ENCODE results near the gene JAG2.

The JAG2 gene

DNA sequence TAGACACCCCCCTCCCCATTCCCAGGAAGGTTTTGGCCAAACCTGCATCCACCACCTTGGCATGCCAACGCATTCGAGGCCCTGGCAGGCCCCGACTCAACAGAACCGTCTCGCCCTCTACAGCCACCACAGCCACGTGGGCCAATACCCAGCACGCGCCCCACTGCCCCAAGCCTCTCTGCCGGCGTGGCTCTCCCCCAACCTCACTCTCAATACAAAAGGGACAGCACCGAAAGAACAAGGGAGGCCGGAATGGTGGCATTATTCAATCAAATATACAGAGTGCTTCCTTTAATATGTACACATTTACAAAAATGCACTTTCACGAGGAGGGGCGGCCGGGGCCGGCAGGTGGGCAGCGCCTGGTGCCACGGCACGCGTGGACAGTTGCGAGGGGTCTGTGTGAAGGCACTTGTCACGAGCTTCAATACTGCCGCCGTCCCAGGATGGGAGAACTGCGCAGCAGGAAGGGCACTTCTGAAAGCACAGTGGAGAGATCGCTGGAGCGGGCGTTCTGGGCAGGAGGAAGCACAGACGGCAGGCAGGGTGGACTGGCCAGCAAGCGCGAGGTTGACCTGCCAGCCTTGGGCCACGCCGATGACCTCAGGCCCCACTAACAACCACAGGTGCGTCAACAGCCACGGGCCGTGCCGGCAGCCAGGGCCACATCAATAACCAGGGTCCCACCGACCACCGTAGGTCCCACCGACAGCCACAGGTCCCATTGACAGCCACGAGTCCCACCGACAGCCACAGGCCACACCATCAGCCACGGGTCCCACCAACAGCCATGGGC, 26.9 kb downstream of the JAG2 start:
- H3K27me3 ChIP-seq (ENCODE audit: control insufficient read depth, insufficient read depth, low read length), result no peaks in the 10 kb centered on the region
- H3K9me3 ChIP-seq (ENCODE audit: control insufficient read depth, insufficient read depth, low read length), result no peaks in the 10 kb centered on the region; the same call in 1 of the 2 replicates
- no peaks in the 10 kb centered on the region for H3K36me3 ChIP-seq (ENCODE audit: control insufficient read depth, insufficient read depth, low read length)
- H3K4me3 ChIP-seq (ENCODE audit: low read depth, low read length), result no peak overlapping the region
- H3K27ac ChIP-seq (ENCODE audit: low read depth, low read length), result no peak overlapping the region
- H3K9ac ChIP-seq (ENCODE audit: low read depth, low read length), result no peak overlapping the region
- H3K4me1 ChIP-seq (ENCODE audit: control insufficient read depth, insufficient read depth, low read length), result no peaks in the 10 kb centered on the region

DNA sequence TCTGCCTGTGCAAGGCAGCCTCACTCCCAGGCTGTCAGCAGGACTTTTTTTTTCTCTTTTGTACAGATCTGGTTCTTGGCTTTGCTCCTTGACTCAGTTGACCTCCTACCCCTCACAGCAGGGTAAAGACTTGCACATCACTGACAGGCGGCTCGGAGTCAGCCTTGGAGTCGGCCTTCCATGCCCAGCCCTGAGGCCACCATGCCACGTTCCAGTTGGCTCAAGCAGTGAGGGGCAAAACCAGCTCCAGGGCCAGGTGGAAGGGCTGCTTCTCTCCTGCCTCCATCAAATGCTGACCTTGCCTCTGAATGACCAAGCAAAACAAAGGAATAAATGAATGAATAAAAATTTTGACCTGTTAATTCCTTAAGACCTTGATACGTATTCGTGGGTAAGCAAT, 27.6 kb downstream of the JAG2 start:
- Histone ChIP-seq H3K9ac (ENCODE audit: low read depth, low read length) (no peak overlapping the region), H3K36me3 (ENCODE audit: control insufficient read depth, insufficient read depth, low read length) (no peaks in the 10 kb centered on the region), H3K27me3 (ENCODE audit: control insufficient read depth, insufficient read depth, low read length) (no peaks in the 10 kb centered on the region), H3K4me1 (ENCODE audit: control insufficient read depth, insufficient read depth, low read length) (no peaks in the 10 kb centered on the region), H3K4me3 (ENCODE audit: low read depth, low read length) (no peak overlapping the region), H3K27ac (ENCODE audit: low read depth, low read length) (no peak overlapping the region), H3K9me3 (ENCODE audit: control insufficient read depth, insufficient read depth, low read length) (no peaks in the 10 kb centered on the region; the same call in 1 of the 2 replicates)

DNA sequence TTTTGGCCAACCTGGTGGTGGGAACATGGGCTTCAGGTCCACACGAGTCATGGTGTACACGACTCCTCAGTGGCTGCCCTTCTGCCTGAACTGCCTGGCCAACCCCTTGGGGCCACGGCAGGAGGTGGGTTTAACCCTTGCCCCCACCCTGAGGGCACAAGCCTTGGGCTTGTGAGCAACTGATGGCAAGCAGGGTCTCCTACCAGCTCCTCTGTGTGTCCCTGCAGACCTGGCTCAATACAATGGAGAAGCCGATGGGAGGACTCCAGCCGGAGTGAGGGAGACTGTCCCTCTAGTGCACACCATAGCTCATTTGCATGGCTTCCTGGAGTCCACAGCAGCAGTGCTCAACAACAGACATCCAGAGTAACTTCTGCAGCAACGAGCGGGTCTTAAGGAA, 28.0 kb downstream of the JAG2 start:
- no peak overlapping the region for H3K4me3 ChIP-seq (ENCODE audit: low read depth, low read length)
- H3K36me3 ChIP-seq (ENCODE audit: control insufficient read depth, insufficient read depth, low read length), result no peaks in the 10 kb centered on the region
- no peak overlapping the region for H3K27ac ChIP-seq (ENCODE audit: low read depth, low read length)
- H3K27me3 ChIP-seq (ENCODE audit: control insufficient read depth, insufficient read depth, low read length), result no peaks in the 10 kb centered on the region
- no peaks in the 10 kb centered on the region; the same call in 1 of the 2 replicates for H3K9me3 ChIP-seq (ENCODE audit: control insufficient read depth, insufficient read depth, low read length)
- H3K4me1 ChIP-seq (ENCODE audit: control insufficient read depth, insufficient read depth, low read length), result no peaks in the 10 kb centered on the region
- no peak overlapping the region for H3K9ac ChIP-seq (ENCODE audit: low read depth, low read length)

DNA sequence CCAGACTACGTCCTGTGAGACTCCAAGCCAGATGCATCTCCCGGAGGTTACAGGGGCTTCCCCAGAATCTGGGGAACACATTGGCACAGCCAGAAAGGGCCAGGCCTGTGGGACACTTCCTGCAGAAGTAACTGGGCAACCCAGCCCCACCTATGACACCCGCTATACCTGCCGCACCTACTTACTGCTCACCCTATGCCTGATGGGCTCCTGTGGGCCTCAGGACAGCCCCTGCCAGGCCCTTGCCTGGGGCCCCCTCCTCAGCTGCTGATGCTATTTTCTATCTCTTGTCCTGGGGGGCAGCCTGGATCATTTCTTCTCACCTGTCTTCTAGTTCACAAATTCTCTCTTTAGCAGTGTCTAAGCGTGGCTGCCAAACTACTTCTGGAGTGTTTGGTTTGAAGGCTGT, 28.7 kb downstream of the JAG2 start:
- Histone ChIP-seq H3K9me3 (ENCODE audit: control insufficient read depth, insufficient read depth, low read length) (no peaks in the 10 kb centered on the region; the same call in 1 of the 2 replicates), H3K36me3 (ENCODE audit: control insufficient read depth, insufficient read depth, low read length) (no peaks in the 10 kb centered on the region), H3K4me3 (ENCODE audit: low read depth, low read length) (no peak overlapping the region), H3K4me1 (ENCODE audit: control insufficient read depth, insufficient read depth, low read length) (no peaks in the 10 kb centered on the region), H3K9ac (ENCODE audit: low read depth, low read length) (no peak overlapping the region), H3K27ac (ENCODE audit: low read depth, low read length) (no peak overlapping the region), H3K27me3 (ENCODE audit: control insufficient read depth, insufficient read depth, low read length) (no peaks in the 10 kb centered on the region)

DNA sequence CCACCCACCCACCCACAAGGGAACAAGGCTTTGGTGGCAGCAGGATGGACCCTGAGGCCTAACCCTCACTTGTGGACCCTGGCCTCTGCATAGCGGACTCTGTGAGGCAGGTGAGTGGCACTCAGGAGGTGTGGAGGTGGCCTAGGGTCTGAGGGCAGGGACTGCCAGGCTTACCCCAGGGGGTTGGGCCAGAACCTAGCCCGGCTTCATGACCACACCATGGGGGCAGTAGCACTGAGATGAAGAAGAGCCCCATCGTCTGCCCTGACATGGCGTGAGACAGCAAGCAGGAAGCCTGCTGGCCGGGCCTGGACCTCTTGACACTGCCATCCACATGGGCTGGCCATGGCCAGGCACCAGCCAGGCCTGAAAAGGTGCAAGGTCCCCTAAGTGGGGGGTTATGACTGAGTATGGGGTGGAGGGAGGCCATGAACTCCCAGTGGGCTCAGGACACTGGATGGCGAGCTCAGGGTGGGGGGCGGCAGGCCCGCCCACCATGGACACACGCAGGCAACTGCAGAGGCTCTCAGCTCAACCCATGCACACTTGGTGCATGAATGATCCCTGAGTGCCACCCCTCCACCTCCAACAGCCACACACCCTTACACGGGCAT, 29.3 kb downstream of the JAG2 start:
- H3K27me3 ChIP-seq (ENCODE audit: control insufficient read depth, insufficient read depth, low read length), result no peaks in the 10 kb centered on the region
- no peak overlapping the region for H3K27ac ChIP-seq (ENCODE audit: low read depth, low read length)
- H3K9me3 ChIP-seq (ENCODE audit: control insufficient read depth, insufficient read depth, low read length), result no peaks in the 10 kb centered on the region; the same call in 1 of the 2 replicates
- H3K4me1 ChIP-seq (ENCODE audit: control insufficient read depth, insufficient read depth, low read length), result no peaks in the 10 kb centered on the region
- no peak overlapping the region for H3K4me3 ChIP-seq (ENCODE audit: low read depth, low read length)
- H3K9ac ChIP-seq (ENCODE audit: low read depth, low read length), result no peak overlapping the region
- no peaks in the 10 kb centered on the region for H3K36me3 ChIP-seq (ENCODE audit: control insufficient read depth, insufficient read depth, low read length)

DNA sequence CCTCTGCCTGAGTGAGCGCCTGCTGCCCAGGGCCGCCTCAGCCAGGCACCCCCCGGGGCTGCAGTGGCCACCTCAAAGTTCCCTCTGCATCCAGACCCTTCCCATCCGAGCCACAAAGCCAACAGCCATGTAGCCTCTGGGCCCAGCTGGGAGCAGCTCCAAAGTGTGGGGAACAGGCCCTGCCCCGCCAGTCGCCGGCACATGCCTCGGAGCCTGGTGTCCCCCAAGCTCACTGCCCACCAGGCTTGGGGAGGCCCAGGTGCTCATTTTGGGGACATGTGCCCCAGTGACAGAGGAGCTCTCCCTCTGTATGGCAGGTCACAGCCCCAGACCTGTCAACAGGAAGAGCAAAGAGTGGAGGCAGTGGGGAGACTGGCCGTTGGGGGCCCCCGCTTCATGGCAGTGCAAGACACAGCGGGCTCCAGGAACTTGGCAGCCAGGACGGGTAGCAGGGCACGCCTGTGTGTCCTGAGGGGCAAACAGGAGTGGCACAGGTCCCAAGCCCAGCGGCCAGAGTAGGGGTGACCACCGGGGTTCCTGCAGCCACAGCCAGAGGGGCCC, 29.9 kb downstream of the JAG2 start:
- no peak overlapping the region for H3K4me3 ChIP-seq (ENCODE audit: low read depth, low read length)
- H3K27me3 ChIP-seq (ENCODE audit: control insufficient read depth, insufficient read depth, low read length), result no peaks in the 10 kb centered on the region
- H3K36me3 ChIP-seq (ENCODE audit: control insufficient read depth, insufficient read depth, low read length), result no peaks in the 10 kb centered on the region
- no peaks in the 10 kb centered on the region for H3K4me1 ChIP-seq (ENCODE audit: control insufficient read depth, insufficient read depth, low read length)
- H3K27ac ChIP-seq (ENCODE audit: low read depth, low read length), result no peak overlapping the region
- H3K9ac ChIP-seq (ENCODE audit: low read depth, low read length), result no peak overlapping the region
- H3K9me3 ChIP-seq (ENCODE audit: control insufficient read depth, insufficient read depth, low read length), result no peaks in the 10 kb centered on the region; the same call in 1 of the 2 replicates

DNA sequence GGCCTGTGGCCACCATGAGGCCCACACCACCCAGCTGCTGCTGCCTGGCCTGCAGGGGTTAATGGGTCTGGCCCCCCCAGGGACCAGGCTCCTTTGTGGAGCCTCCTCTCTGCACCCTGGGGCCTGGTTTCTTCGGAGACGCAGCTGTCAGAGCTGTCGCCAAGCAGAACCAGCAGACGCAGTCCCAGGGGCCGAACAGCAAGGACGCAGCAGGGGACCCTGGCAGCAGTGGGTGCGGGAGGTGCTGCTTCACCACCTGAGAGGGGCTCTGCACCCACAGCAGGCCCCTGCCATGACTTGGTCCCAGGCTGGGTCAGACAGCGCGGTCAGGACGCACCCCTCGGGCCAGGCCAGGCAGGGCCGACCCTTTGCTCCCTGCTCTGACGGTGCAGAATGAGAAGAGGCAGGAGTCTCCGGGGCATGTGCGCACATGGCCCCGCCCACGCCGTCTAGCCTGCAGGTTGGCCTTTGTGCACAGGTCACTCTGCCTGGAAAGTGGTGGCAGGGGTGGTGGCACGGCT, 30.5 kb downstream of the JAG2 start:
- Histone ChIP-seq H3K9ac (ENCODE audit: low read depth, low read length) (no peak overlapping the region), H3K4me3 (ENCODE audit: low read depth, low read length) (no peak overlapping the region), H3K4me1 (ENCODE audit: control insufficient read depth, insufficient read depth, low read length) (no peaks in the 10 kb centered on the region), H3K27ac (ENCODE audit: low read depth, low read length) (no peak overlapping the region), H3K36me3 (ENCODE audit: control insufficient read depth, insufficient read depth, low read length) (no peaks in the 10 kb centered on the region), H3K27me3 (ENCODE audit: control insufficient read depth, insufficient read depth, low read length) (no peaks in the 10 kb centered on the region), H3K9me3 (ENCODE audit: control insufficient read depth, insufficient read depth, low read length) (no peaks in the 10 kb centered on the region; the same call in 1 of the 2 replicates)

DNA sequence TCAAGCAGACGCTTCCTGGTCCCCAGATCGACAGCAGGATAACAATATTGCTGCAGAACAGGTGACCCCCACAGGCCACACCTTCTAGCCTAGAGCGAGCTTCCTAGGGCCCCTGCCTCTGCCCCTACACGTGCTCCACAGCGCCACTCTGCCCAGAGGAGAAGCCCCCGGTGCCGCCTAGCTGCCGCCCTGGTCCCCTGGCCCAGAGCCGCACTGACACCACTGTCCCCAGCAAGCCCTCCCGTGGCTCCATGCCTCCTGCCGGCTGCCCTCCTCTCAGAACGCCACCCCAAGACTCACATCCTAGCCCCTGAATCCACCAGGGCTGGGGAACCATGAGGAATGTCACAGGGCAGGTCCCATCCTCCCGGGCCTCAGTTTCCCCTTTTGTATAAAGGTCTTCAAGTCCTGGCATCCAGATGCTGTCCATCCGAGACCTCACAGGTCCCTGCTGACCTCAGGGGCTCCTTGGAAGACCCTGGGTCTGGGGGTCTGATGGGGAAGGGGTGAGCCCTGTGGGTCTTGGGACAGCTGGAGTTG, 31.0 kb downstream of the JAG2 start:
- Histone ChIP-seq H3K27ac (ENCODE audit: low read depth, low read length) (no peak overlapping the region), H3K9ac (ENCODE audit: low read depth, low read length) (no peak overlapping the region), H3K4me3 (ENCODE audit: low read depth, low read length) (no peak overlapping the region), H3K9me3 (ENCODE audit: control insufficient read depth, insufficient read depth, low read length) (no peaks in the 10 kb centered on the region; the same call in 1 of the 2 replicates), H3K27me3 (ENCODE audit: control insufficient read depth, insufficient read depth, low read length) (no peaks in the 10 kb centered on the region), H3K4me1 (ENCODE audit: control insufficient read depth, insufficient read depth, low read length) (no peaks in the 10 kb centered on the region), H3K36me3 (ENCODE audit: control insufficient read depth, insufficient read depth, low read length) (no peaks in the 10 kb centered on the region)

DNA sequence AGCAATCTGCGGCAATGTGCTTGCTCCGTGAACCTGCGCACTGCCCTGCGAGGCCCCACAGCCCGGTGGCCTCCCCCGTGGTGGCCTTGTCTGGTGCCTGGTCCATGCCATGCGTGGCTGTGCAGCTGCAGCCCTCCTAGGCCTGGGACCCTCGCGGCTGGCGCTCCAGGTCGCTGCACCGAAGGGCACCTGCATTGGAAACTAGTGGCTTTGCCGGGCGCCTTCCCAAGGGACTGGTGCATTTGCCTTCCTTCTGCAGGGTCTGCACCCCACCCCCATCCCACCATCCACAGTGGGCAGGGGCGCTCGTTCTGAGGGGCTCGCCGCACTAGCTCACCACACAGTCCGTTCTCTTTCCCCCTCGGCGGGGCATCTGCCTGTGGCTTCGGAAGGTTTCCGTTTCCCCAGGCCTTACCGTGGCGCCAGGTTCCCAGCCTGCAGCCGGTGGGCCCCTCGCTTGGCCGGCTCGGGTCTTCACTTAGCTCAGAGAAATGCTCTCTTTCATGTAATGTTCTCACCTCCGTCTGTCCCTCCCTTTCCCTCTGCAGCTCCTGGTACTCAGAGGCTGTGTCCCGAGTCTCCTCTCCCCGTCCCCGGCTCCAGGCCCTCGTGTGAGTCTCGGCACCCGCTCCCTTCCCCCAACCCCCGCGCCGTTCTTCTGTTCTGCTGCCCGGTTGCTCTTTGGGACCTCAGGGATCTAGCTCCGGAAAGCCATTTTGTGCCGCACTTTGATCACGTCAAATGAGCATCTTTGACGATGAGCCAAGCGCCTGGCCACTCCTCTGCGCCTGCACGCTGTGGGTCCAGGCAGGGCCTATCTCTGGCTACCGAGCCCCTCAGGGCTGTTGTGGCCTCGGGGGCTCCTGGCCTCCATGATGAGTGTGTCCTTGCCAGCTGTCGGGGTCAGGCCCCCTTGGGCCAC, 31.9 kb downstream of the JAG2 start:
- Histone ChIP-seq H3K36me3 (ENCODE audit: control insufficient read depth, insufficient read depth, low read length) (no peaks in the 10 kb centered on the region), H3K4me1 (ENCODE audit: control insufficient read depth, insufficient read depth, low read length) (no peaks in the 10 kb centered on the region), H3K9ac (ENCODE audit: low read depth, low read length) (no peak overlapping the region), H3K27me3 (ENCODE audit: control insufficient read depth, insufficient read depth, low read length) (no peaks in the 10 kb centered on the region), H3K27ac (ENCODE audit: low read depth, low read length) (no peak overlapping the region), H3K4me3 (ENCODE audit: low read depth, low read length) (no peak overlapping the region), H3K9me3 (ENCODE audit: control insufficient read depth, insufficient read depth, low read length) (peaks cover under 1% of the 10 kb centered on the region; the same call in 1 of the 2 replicates)

DNA sequence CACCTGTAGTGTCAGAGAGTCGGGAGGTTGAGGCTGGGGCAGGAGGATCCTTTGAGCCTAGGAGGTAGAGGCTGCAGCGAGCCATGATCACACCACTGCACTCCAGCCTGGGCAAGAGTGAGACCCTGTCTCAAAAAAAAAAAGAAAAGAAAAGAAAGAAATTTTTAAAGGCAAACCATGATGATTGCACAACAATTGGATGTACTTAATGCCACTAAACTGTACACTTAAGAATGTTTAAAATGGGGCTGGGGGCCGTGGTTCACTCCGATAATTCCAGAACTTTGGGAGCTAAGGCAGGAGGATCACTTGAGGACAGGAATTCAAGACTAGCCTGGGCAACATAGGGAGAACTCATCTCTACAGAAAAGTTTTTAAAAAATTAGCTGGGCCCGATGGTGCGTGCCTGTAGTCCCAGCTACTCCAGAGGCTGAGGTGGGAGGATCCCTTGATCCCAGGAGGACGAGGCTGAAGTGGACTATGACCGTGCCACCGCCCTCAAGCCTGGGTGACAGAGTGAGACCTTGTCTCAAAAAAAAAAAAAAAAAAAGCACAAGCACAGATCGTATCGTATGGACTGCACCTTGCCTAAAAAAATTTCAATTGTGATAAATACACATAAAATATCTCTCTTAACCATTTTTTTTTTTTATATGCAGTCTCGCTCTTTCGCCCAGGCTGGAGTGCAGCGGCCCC, 32.7 kb downstream of the JAG2 start:
- Histone ChIP-seq H3K4me3 (ENCODE audit: low read depth, low read length) (no peak overlapping the region), H3K27ac (ENCODE audit: low read depth, low read length) (no peak overlapping the region), H3K9ac (ENCODE audit: low read depth, low read length) (no peak overlapping the region), H3K4me1 (ENCODE audit: control insufficient read depth, insufficient read depth, low read length) (no peaks in the 10 kb centered on the region), H3K9me3 (ENCODE audit: control insufficient read depth, insufficient read depth, low read length) (peaks cover 3% of the 10 kb centered on the region; the same call in 1 of the 2 replicates), H3K36me3 (ENCODE audit: control insufficient read depth, insufficient read depth, low read length) (no peaks in the 10 kb centered on the region), H3K27me3 (ENCODE audit: control insufficient read depth, insufficient read depth, low read length) (no peaks in the 10 kb centered on the region)
